HG03439 (cell line): Measurements from ENCODE around the gene USP2.
A peak's percentile ranks its signal among the peaks of the same experiment; 100 is the strongest.

Experiments used
- ATAC-seq: cut with Tn5 transposase; IDR thresholded peaks from one replicate; pipeline ENCODE4 v1.9.1; 2021; ENCODE audit warnings: mild to moderate bottlenecking, moderate library complexity; ENCODE audit not compliant: unreplicated experiment

USP2 gene, protein sequence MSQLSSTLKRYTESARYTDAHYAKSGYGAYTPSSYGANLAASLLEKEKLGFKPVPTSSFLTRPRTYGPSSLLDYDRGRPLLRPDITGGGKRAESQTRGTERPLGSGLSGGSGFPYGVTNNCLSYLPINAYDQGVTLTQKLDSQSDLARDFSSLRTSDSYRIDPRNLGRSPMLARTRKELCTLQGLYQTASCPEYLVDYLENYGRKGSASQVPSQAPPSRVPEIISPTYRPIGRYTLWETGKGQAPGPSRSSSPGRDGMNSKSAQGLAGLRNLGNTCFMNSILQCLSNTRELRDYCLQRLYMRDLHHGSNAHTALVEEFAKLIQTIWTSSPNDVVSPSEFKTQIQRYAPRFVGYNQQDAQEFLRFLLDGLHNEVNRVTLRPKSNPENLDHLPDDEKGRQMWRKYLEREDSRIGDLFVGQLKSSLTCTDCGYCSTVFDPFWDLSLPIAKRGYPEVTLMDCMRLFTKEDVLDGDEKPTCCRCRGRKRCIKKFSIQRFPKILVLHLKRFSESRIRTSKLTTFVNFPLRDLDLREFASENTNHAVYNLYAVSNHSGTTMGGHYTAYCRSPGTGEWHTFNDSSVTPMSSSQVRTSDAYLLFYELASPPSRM

DNA sequence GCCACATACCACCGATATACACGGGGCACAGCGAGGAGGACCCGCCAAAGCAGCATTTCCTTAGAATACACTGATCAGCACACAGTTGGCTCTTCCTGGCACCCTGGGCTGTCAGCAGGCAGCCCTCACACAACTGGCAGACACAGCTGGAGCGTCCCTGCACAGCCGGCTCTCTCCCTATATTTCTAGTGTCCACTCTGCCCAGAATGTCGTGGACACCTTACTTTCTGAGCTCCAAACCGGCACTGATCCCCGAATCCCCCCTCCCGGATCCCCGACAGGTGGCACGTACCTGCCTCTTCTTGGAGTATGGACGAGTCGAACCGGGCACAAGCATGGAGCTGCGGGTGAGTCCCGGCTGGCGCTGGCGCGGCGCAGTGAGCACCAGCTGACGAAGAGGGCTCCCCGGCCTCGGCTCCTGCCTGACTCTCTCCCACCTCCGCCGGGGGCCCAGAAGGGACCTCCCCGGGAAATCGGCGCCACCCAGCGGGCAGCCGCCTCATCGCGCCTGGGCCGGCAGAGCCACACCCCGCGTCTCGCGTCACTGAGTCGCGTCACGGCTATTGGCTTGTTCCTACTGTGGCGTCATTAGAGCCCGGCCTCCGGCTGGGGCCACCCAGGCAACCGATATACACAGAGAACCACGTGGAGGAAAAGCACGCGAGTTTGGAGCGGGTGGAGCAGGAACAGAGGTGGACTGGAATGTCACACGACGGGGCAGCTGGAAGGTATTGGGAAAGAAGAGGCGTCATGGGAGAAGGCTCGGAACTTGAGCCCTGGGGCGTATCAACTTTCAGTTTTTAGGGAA is at the start of gene USP2:
USP2 (minus strand) TSS at position 510 of the 808 bp plus-strand sequence. CDS start 8,210 bp downstream, outside the sequence.
- ATAC-seq, result peak; percentile 99

DNA sequence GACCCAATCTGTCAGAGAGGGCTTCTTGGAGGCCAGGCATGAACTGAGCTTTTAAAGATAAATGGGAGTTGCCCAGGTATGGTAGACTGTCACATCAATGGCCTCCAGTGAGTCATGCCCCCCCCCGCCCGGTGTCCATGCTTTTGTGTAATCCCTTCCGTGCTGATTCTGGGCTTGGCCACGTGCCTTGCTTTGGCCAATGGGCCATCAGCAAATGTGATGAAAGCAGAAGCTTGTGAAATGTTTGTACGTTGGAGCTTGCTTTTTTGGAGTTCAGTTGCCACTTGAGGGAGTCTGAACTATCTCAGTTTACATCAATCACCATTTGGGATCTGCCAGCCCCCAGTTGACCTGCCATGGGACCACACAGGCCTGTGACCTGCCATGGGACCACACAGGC is 45.8 kb upstream of the USP2 start:
- ATAC-seq, result no peak

DNA sequence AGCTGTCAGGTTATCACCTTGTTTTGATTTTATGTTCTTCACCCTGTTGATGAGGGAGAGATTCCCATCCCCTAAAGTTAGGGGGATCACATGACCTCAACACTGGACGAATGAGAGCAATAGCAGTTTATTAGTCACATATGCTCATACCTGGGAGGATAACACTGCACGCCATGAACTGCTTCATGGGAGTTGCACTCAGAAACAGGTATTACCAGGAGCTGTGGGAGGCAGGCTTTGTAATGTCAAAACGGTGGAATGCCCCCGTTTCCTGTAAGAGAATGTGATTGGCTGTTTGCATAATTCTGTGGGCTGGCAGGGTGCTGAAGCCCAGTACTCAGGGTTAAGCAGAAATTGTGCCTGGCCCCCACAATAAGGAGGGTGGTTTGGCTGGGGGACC is 44.7 kb upstream of the USP2 start:
- no peak for ATAC-seq

DNA sequence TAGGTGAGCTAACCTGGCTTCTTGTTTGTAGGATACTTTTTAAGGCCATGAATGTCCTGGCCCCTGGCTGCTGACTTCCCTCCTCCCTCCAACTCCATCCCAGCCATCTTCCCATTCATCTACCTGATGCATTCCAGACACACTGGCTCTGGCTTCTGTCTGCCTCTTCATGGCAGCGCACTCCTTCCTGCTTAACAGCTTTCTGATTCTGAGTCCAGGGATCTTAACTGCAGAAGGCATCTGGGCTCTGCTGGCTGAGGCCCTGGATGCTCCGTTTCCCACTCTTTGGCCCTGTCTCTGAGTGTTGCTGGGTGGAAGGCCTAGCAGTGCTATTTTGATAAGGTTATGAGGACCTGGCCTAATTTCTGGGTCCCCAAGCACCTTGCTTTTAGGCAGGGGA is 43.3 kb upstream of the USP2 start:
- ATAC-seq, result no peak

DNA sequence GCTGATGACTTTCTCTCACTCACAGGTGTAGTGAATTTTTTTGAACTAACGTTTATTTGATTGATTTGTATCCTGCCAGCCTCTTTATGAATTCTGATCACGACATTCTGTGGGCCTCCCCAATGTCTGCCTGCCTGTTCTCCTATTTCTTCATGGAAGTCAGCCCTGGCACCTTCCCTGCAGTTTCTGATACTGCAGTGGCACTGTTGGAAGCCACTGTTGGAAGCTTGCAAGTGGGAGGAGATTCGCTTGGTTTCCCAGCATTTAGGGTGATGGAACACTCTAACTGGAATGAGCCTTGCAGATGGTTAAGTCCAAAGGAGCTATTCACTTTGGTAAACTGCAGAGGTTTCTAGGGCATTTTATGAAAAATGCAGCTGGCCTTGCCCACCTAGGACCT is 42.8 kb upstream of the USP2 start:
- no peak for ATAC-seq

DNA sequence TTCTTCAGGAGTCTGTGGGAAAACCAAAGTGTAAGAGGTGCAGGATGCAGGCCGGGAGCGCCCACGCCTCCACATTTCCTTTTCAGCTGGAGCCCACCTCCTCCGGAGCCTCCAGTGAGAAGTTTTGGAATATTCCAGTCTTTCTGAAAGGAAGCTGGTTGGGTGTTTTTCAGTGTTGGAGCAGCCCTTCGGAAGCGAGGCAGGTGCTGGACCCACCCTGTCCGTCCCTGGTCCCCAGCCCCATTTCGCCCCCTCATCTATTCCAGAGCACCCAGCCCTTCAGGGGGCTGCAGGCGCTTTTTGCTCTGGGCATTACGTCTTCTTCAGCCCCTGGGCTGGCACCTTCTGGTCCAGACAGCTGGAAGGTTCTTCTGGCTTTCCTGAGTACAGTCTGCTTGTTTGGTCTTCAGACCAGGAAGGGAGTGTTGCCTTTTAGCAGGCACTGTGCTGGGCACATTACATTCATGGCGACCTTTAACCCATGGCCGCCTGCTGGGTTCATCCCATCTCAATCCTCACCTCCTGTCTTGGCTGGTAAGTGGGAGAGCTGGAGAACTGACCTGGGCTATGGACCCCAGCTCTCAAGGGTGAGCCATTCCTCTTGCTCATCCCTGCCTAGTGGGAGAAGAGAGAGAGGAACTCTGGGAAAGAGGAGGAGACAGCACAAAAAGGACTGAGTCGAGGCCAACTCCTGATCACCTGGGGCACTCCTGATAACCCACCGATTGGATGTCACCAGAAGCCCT is 42.2 kb upstream of the USP2 start:
- ATAC-seq, result no peak

DNA sequence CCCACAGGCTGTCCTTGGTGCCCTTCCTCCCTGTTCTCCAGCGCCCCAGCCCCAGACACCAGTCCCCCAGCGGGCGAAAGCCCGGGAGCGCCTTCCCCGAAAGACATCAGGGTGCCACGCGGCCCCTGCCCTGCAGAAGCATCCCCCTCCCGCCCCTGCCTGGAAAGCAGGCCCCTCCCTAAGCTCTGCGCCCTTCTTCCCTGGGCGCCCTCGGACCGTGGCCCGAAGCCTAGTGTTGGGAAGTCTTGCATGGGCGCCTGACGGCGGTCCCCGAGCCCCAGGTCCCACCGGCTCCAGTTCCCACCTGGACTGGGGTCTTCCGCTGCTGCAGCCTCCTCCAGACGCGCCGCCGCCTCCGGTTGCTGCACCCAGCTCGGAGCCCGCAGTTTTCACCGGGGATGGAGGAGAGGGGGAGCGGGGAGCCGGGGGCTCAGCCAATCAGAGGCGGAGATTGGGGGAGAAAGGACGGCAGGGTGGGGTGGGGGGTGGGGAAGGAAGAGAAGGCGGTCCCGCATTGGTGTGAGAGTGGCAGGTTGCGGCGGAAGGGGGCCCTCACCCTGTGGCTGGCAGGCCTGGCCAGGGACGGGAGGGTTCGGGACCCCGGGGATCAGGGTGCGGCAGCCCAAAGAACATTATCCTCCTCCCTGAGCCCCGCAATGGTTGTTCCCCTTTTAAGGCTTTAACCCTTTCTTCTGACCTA is 41.5 kb upstream of the USP2 start, which contains the start of gene THY1:
THY1 (minus strand) TSS at position 364 of the 700 bp plus-strand sequence. CDS start 2,267 bp downstream, outside the sequence.
- no peak for ATAC-seq

DNA sequence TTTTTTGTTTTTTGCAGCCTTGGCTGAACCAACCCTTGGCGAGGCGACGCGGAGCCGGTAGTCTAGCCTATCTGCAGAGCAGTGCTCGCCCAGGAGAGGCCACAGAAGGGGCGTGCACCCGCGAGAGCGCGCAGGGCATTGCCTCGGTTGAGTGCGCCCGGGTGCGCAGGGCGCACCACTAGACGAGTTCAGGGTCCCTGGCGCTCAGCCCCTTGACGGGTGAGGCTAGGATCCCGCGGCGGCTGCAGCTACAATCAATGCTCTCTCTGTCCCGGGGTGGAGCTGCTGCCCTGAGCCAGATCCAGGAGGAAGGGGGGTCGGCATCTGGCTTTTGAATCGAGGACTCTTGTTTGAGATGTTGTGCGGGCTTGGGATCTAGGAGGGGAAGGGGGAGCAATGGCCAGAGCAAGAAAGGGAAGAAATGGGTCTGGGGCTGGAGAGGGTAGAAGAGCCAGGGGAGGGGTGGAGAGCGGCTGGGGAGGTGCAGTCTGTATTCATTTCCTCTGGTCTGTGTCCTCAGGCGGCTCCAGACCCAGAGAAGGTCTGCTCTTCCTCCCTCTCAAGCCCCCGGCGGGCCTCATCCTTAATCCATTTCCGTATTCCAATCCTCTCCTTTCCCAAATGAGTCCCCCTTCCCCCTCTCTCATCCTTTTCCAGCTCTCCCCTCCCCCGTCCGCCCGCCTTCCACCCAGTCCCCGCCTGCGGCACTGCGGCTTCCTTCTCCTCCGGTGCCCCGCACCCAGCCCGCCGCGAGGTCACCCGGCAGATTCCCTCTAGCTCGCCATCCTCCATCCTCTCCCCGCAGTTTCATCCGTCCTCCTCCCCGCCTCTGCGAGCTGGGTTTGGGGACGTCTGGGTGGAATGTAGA is 40.7 kb upstream of the USP2 start:
- no peak for ATAC-seq

DNA sequence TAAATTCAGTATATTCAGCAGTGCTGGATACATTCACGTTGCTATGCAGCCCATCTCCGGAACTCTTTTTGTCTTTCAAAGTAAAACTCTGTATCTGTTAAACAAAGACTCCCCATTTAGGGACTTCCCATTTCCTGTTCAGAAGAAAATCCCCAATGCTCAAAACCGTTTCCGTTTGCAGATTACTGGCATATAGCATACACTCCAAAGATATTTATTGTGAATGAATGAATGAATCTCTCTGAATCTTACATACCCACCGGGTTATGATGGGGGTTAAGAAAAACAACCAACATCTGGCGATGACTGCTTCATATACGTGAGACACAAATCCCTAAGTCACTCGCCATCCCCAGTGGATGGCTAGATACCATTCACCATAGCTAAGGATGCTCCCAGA is 39.9 kb upstream of the USP2 start:
- no peak for ATAC-seq

DNA sequence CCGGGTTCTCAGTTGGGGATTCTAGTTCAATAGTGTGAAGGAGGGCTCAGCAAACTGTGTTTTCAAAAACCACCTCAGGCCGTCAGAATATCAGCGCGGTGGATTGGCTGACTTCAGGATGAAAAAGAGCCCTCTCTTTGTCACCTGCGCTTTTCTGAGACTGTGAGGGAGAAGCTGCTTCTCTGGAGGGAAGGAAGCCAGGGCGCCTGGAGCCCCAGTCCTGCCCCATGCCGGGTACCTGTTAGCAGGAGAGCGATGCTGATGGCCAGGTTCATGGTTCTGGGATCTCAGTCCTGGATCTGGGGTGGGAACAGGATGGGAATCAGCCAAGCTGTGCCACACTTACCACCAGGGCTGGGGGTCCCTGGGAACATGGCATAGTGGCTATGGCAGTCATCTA is 39.1 kb upstream of the USP2 start:
- no peak for ATAC-seq

DNA sequence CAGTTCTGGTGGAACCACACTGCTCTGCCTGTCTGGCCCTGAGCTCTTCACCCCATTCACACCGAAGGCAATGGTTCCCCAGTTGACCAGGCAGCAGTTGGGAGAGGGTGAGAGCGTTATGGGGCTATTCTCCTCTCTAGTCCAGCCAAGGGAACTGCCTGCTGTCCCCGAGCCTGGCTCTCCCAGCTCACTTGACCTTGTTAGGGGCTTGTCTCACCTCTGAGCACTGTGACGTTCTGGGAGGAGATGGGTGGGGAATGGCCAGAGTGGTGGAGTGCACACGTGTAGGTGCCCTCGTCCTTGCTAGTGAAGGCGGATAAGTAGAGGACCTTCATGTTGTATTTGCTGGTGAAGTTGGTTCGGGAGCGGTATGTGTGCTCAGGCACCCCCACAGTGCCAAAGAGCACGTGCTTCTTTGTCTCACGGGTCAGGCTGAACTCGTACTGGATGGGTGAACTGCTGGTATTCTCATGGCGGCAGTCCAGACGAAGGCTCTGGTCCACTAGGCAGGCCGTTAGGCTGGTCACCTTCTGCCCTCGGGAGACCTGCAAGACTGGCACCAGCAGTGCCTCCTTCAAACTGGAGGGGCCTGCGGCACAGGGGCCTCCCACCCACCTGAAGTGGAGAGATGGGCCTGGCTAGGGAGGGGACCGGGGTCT is 38.5 kb upstream of the USP2 start:
- ATAC-seq, result no peak

DNA sequence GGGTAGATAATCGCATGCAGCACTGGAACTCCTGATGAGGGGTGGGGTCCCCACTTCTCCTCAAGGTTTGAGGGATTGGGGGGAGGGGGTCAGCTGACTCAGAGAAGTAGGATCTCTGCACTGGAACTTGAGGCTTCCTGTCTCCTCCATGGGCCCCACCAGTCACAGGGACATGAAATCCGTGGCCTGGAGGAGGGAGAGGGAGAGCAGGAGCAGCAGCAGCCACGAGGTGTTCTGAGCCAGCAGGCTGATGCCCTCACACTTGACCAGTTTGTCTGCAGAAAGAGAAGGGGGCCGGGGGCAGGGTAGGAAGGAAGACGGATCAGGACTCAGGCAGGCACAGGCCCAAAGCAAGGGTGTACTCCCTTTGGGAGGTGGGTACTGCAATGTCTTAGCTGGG is 37.8 kb upstream of the USP2 start:
- no peak for ATAC-seq

DNA sequence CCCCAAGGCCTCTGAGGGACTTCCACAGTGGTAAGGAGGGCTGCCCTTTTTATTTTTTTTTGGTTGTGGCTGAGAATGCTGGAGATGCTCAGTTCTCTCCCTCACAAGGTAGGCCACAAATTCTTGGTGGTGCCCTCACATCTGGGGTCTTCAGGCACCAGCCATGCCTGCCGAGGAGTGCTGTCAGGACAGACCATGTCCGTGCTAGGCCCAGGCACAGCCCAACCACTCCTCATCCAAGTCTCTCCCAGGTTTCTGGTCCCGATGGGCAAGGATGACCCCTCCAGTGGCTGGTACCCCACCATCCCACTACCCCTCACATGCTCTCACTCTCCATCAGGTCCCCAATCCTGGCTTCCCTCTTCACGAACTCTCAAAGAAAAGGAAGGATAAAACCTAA is 37.3 kb upstream of the USP2 start:
- ATAC-seq, result no peak

DNA sequence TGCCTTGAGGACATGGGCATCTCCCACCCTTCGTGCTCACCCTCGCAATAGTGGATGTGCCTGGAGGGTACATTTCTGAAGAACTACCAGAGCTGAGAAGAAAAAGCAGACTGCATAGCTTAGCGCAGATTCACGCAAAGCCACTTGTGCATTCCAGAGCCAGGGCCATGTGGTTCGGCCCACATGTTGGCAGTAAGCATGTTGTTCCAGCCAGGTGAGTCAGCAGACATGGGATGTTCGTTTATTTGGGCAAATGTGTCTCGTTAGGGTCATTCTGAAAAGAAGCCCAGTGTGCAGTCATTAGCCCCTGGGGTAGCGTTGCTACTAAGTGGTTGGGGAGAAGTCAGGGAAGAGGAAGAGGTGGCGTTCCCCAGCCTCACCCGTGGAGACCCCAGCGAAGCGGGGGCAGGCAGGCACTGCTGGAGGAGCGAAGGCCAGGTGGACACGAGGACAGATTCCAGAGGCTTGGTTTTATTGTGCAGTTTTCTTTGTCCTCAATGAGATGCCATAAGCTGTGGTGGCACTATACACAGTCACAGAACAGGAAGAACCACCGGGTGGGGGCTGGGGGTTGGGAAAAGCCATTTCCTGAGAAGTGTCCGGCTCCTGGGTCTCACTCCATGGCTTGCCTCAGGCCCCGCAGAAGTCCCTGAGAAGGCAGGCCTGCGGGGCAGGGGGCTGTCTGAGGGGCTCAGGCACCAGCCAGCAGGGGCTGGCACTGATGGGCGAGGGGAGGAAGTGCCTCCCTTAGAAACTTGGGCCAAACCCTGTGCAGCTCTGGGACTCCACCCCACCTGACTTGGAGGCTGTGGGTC is 36.4 kb upstream of the USP2 start:
- ATAC-seq, result no peak

DNA sequence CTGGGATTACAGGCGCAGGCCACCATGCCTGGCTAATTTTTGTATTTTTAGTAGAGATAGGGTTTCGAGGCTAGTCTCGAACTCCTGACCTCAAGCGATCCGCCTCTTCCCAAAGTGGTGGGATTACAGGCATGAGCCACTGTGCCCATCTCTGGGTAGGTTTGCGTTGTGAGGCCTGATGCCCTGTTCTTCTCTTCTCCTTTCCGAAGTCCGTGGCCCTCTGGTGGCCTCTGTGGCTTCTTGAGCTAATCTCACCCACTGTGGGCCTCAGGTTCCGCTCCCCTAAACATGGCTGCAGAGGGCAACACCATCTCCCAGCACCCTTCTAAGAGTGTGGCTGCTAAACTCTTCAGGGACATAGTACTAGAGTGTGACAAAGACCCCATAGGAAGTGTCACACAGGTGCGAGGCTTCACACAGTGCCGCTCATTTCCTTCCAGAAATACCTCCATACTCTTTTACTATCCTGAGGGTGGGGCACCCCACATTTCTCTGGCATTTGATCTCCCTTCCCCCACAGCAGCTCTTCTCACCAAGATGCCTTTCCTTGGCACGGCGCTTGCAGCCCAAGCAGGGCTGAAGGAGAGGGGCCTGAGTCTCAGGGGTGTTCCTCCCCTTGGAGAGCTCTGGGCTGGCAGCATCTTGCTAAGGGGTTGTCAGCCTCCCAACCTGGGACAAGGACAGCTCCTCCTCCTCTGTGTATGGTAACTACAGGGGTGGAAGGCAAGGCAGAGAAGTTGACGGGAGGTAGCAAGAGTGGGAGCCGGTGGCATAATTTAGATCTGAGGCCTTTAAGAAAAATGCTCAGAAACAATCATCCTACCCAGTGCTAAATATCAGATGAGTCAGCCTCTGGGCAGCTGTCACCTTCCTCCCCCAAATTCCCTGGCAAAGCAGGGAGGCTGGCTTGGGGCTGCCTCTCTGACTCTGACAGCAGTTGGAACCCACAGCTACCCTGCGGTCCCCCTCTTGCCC is 35.4 kb upstream of the USP2 start:
- ATAC-seq, result no peak

DNA sequence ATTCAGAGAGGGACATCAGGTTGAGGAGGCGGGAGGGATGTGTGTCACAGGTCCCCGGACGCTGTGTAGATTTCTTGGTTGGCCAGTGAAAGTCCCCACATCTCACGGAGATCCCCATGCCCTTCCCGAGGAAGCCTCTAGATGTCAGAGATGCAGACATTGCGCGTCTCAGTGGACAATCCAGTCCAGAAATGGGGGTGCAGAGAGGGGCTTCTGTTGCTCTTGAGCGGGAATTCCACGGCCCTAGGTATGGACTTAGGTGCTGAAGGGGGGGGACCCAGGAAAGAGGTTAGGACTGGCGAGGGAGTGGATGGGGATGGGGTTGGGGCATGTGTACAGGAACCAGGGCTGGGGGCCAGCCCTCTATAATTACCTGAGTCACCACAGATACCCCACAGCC is 34.5 kb upstream of the USP2 start:
- no peak for ATAC-seq

DNA sequence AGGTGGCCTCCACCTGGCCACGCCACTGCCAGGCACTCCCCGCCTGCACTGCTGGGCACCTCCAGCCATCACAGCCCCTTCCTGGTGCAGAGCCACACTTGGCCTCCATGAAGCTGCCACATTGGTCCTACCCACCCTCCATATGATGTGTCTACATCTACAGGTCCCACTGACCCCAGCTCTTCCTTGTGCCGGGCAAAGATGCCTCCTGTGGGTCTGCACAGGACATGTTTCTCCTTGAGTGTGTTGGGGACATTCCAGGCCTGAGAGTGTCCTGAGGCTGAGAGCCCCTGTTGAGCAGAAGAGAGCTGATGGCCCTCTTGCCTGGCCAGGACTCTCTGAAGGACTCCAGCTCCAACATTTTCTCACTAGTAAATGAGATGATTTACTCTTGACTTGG is 34.0 kb upstream of the USP2 start:
- ATAC-seq, result no peak
